Stimulated activated CD4-positive, alpha-beta T cell treated with anti-CD3 and anti-CD28 coated beads, Interleukin-4, amount 100 ng/mL, for 4 hours (primary cell): ENCODE results near the gene TNFAIP8L1.
"Not testable (repeated sequence)": the region's sequence is repeated elsewhere in the genome, so short reads cannot be mapped to it uniquely, and the experiment has no call there.

Experiments used
- DNase-seq, 2 experiments: peaks; one replicate each; pipeline ENCODE4 v3.0.0-alpha.2; 2020

Gene TNFAIP8L1

GRCh38 chr19:4638828-4639530 lies at the start of gene TNFAIP8L1:
TNFAIP8L1 (plus strand) TSS chr19:4639516; CDS start chr19:4651870, 12,354 bp downstream.
- peak; percentile 98 to 99 for DNase-seq

- no peak for DNase-seq
Measured at GRCh38 chr19:4589579-4590410, 49.5 kb upstream of the TNFAIP8L1 start.

GRCh38 chr19:4590559-4590958 lies 48.8 kb upstream of the TNFAIP8L1 start:
- no peak for DNase-seq

GRCh38 chr19:4591320-4591719 lies 48.0 kb upstream of the TNFAIP8L1 start:
- no peak for DNase-seq

GRCh38 chr19:4592445-4592844 lies 46.9 kb upstream of the TNFAIP8L1 start:
- no peak for DNase-seq

- DNase-seq: no peak
Measured at GRCh38 chr19:4593409-4593851, 45.9 kb upstream of the TNFAIP8L1 start.

- no peak for DNase-seq
Measured at GRCh38 chr19:4594201-4594600, 45.1 kb upstream of the TNFAIP8L1 start.

- DNase-seq: not testable (repeated sequence)
Measured at GRCh38 chr19:4595158-4595557, 44.2 kb upstream of the TNFAIP8L1 start.

GRCh38 chr19:4596033-4596904 lies 43.0 kb upstream of the TNFAIP8L1 start:
- DNase-seq: no peak

- DNase-seq: peak in 1 of 2 experiments; percentile 6
Measured at GRCh38 chr19:4597278-4597974, 41.9 kb upstream of the TNFAIP8L1 start.

GRCh38 chr19:4597975-4598671 lies 41.2 kb upstream of the TNFAIP8L1 start:
- peak; percentile 13 to 36 for DNase-seq

GRCh38 chr19:4598712-4599111 lies 40.6 kb upstream of the TNFAIP8L1 start:
- DNase-seq: no peak

GRCh38 chr19:4600082-4600481 lies 39.2 kb upstream of the TNFAIP8L1 start:
- DNase-seq: no peak

- DNase-seq: no peak
Measured at GRCh38 chr19:4600893-4601292, 38.4 kb upstream of the TNFAIP8L1 start.

GRCh38 chr19:4602173-4602788 lies 37.0 kb upstream of the TNFAIP8L1 start:
- no peak for DNase-seq

- no peak for DNase-seq
Measured at GRCh38 chr19:4602915-4603314, 36.4 kb upstream of the TNFAIP8L1 start.

GRCh38 chr19:4604912-4605311 lies 34.4 kb upstream of the TNFAIP8L1 start:
- no peak for DNase-seq

- DNase-seq: no peak
Measured at GRCh38 chr19:4606181-4606580, 33.1 kb upstream of the TNFAIP8L1 start.

GRCh38 chr19:4606921-4607678 lies 32.2 kb upstream of the TNFAIP8L1 start:
- DNase-seq: no peak

- DNase-seq: no peak
Measured at GRCh38 chr19:4609878-4610511, 29.3 kb upstream of the TNFAIP8L1 start.
